Neural crest cell (in vitro differentiated cells): ENCODE results near the gene ZNF438. TPM values are rescaled to one million over a fixed set of nuclear protein-coding genes. Genes with fewer than 3 reads are reported as not detected.

Source experiments
- DNase-seq: peaks from one replicate; pipeline ENCODE4 v3.0.0; 2021; ENCODE audit warnings: low read depth, mixed read lengths, low spot score
- H3K27ac Mint-ChIP-seq: one replicate; pipeline ENCODE4 v1.8.0; 2021; ENCODE audit warnings: mild to moderate bottlenecking, mixed read lengths; ENCODE audit not compliant: unreplicated experiment
- H3K27me3 Mint-ChIP-seq: 2 replicates; pipeline ENCODE4 v1.8.0; 2021; ENCODE audit warnings: low read depth, mild to moderate bottlenecking, mixed read lengths
- H3K36me3 Mint-ChIP-seq: 2 replicates; pipeline ENCODE4 v1.8.0; 2021; ENCODE audit warnings: low read depth, mild to moderate bottlenecking, mixed read lengths
- H3K4me1 Mint-ChIP-seq: 2 replicates; pipeline ENCODE4 v1.8.0; 2021; ENCODE audit warnings: mixed read lengths
- H3K4me3 Mint-ChIP-seq: one replicate; pipeline ENCODE4 v1.8.0; 2021; ENCODE audit warnings: mild to moderate bottlenecking, mixed read lengths
- H3K9me3 Mint-ChIP-seq: 2 replicates; pipeline ENCODE4 v1.8.0; 2021; ENCODE audit warnings: mixed read lengths
- CTCF ChIP-seq: fragments of 200-600 bp; sonication (generic); conservative IDR thresholded peaks from 2 replicates; pipeline ENCODE4 v1.5.0; 2021; ENCODE audit warnings: antibody characterized with exemption, mild to moderate bottlenecking
- total RNA-seq: library from RNA; stranded (reverse); gene quantifications from 2 replicates; pipeline ENCODE4 v1.2.1, GENCODE V29; 2021

ZNF438 gene
- total RNA-seq, 1 donor from 2014 or later, result 3.5 TPM

- Mint-ChIP-seq H3K4me1 (peaks cover 53% of the 10 kb centered on the region), H3K27ac (peak overlapping the region; percentile 98), H3K36me3 (peaks cover 5% of the 10 kb centered on the region), H3K9me3 (peaks cover 6% of the 10 kb centered on the region), H3K27me3 (no peaks in the 10 kb centered on the region), H3K4me3 (no peak overlapping the region)
- no peak for TF ChIP-seq CTCF
- DNase-seq, result no peak
These were observed 13.9 kb downstream of the ZNF438 start for GRCh38 chr10:31017534-31018355.

- Mint-ChIP-seq H3K9me3 (peaks cover 10% of the 10 kb centered on the region), H3K27me3 (no peaks in the 10 kb centered on the region), H3K4me3 (no peak overlapping the region), H3K27ac (no peak overlapping the region), H3K4me1 (peaks cover 53% of the 10 kb centered on the region), H3K36me3 (peaks cover 5% of the 10 kb centered on the region)
- TF ChIP-seq CTCF, result no peak
- DNase-seq, result no peak
These were observed 17.3 kb downstream of the ZNF438 start for GRCh38 chr10:31014161-31014875.

GRCh38 chr10:31013331-31013730 lies 18.3 kb downstream of the ZNF438 start:
- DNase-seq, result no peak
- H3K36me3 Mint-ChIP-seq, result peaks cover 5% of the 10 kb centered on the region
- no peaks in the 10 kb centered on the region for H3K27me3 Mint-ChIP-seq
- no peak for TF ChIP-seq CTCF
- no peak overlapping the region for H3K4me3 Mint-ChIP-seq
- H3K27ac Mint-ChIP-seq, result peak overlapping the region; percentile 61
- H3K9me3 Mint-ChIP-seq, result peaks cover 10% of the 10 kb centered on the region
- peaks cover 43% of the 10 kb centered on the region for H3K4me1 Mint-ChIP-seq

GRCh38 chr10:31011665-31012022 lies 20.0 kb downstream of the ZNF438 start:
- no peak for DNase-seq
- Mint-ChIP-seq H3K27ac (no peak overlapping the region), H3K9me3 (peaks cover 10% of the 10 kb centered on the region), H3K4me1 (peaks cover 29% of the 10 kb centered on the region), H3K36me3 (peaks cover 5% of the 10 kb centered on the region), H3K4me3 (no peak overlapping the region), H3K27me3 (no peaks in the 10 kb centered on the region)
- no peak for TF ChIP-seq CTCF

- no peaks in the 10 kb centered on the region for H3K27me3 Mint-ChIP-seq
- H3K4me3 Mint-ChIP-seq, result peak overlapping the region; percentile 1
- no peak for DNase-seq
- peaks cover 29% of the 10 kb centered on the region for H3K4me1 Mint-ChIP-seq
- no peak for TF ChIP-seq CTCF
- peaks cover 10% of the 10 kb centered on the region for H3K9me3 Mint-ChIP-seq
- H3K27ac Mint-ChIP-seq, result no peak overlapping the region
- H3K36me3 Mint-ChIP-seq, result peaks cover 5% of the 10 kb centered on the region
These were observed 20.5 kb downstream of the ZNF438 start for GRCh38 chr10:31011017-31011664.
